ENCODE measurements around the gene KY. TPM values are rescaled to one million over a fixed set of nuclear protein-coding genes. Genes with fewer than 3 reads are reported as not detected.
A peak's percentile ranks its signal among the peaks of the same experiment; 100 is the strongest.

KY gene
- total and polyA plus RNA-seq, 9 of the 15 experiments (the other 6 are each of a cell fraction or from before 2014, with no cell fraction given): not detected

GRCh38 chr3:134677196-134677986, 26.6 kb upstream of the KY start (continued):
- peak; percentile 45; the same call in 1 of the 2 replicates for TF ChIP-seq NR2C1 (IDR thresholded peaks at IDR 0.05)
- peak; percentile 53; the same call in 1 of the 2 replicates for TF ChIP-seq NR2C1 (tag; IDR thresholded peaks at IDR 0.05)
- TF ChIP-seq ZNF586 (CRISPR knock-in tag; conservative IDR thresholded peaks at IDR 0.05): no peak
- no peak for TF ChIP-seq ADNP (tag; IDR thresholded peaks at IDR 0.05)
- TF ChIP-seq ZNF134 (CRISPR knock-in tag; conservative IDR thresholded peaks at IDR 0.05): no peak
- TF ChIP-seq NR0B1 (IDR thresholded peaks at IDR 0.05; ENCODE audit: partially characterized antibody): no peak
- TF ChIP-seq MCM7 (IDR thresholded peaks at IDR 0.05): no peak
- TF ChIP-seq L3MBTL2 (IDR thresholded peaks at IDR 0.05): peak; percentile 66; the same call in 1 of the 2 replicates
- no peak for TF ChIP-seq MAZ (CRISPR knock-in tag; conservative IDR thresholded peaks at IDR 0.05 in 1 of 2, IDR thresholded peaks at IDR 0.05 in 1 of 2)
- no peak for TF ChIP-seq NR2C2 (CRISPR knock-in tag; IDR thresholded peaks at IDR 0.05)
- TF ChIP-seq NR2C2 (tag; IDR thresholded peaks at IDR 0.05): peak; percentile 41
- peak; percentile 26 to 49; a peak in 3 of 4 replicates for TF ChIP-seq RAD21 (CRISPR knock-in tag; conservative IDR thresholded peaks at IDR 0.05 in 1 of 2, IDR thresholded peaks at IDR 0.05 in 1 of 2)
- no peak for TF ChIP-seq ZNF512 (tag; IDR thresholded peaks at IDR 0.05)
- no peak for TF ChIP-seq ZNF445 (CRISPR knock-in tag; IDR thresholded peaks at IDR 0.05; ENCODE audit: low read depth)
- no peak for TF ChIP-seq MAFK (IDR thresholded peaks at IDR 0.05; ENCODE audit: low read length)
- TF ChIP-seq GTF2F1 (IDR thresholded peaks at IDR 0.05; ENCODE audit: low read depth, low read length): no peak
- TF ChIP-seq ZNF324 (CRISPR knock-in tag; IDR thresholded peaks at IDR 0.05): no peak
- no peak for TF ChIP-seq GATAD2A (IDR thresholded peaks at IDR 0.05)
- no peak for TF ChIP-seq PHF8 (IDR thresholded peaks at IDR 0.05; ENCODE audit: borderline replicate concordance, low read length)
- peak; percentile 55; the same call in 1 of the 2 replicates for TF ChIP-seq SMC3 (conservative IDR thresholded peaks at IDR 0.05; ENCODE audit: insufficient read depth, low read depth, low read length)
- no peak for TF ChIP-seq ZKSCAN1 (IDR thresholded peaks at IDR 0.05; ENCODE audit: low read depth, low read length)
- TF ChIP-seq ZSCAN32 (CRISPR knock-in tag; IDR thresholded peaks at IDR 0.05): peak; percentile 39; the same call in 1 of the 2 replicates
- TF ChIP-seq CTCFL (IDR thresholded peaks at IDR 0.05; ENCODE audit: borderline replicate concordance, insufficient read depth, low read depth, low read length, poor library complexity, severe bottlenecking): no peak
- TF ChIP-seq MXD1 (CRISPR knock-in tag; IDR thresholded peaks at IDR 0.05; ENCODE audit: borderline replicate concordance, poor library complexity, severe bottlenecking): no peak

Data from K562 (cell line).